ENCODE measurements around the gene SLC9A9. TPM values are rescaled to one million over a fixed set of nuclear protein-coding genes. Genes with fewer than 3 reads are reported as not detected.

Gene SLC9A9
- polyA plus RNA-seq, 3 donors, result 5.8 to 6.8 (median 6.4) TPM

- DNase-seq (ENCODE audit: low read depth in 3 of 3, low spot score in 2 of 3), result no peak
Observed at GRCh38 chr3:143573610-143574303, 274.5 kb downstream of the SLC9A9 start.

- DNase-seq (ENCODE audit: low read depth in 3 of 3, low spot score in 2 of 3), result no peak
Observed at GRCh38 chr3:143571548-143571947, 276.7 kb downstream of the SLC9A9 start.

- no peak for DNase-seq (ENCODE audit: low read depth in 3 of 3, low spot score in 2 of 3)
Observed at GRCh38 chr3:143567823-143568222, 280.4 kb downstream of the SLC9A9 start.

- DNase-seq (ENCODE audit: low read depth in 3 of 3, low spot score in 2 of 3), result no peak
Observed at GRCh38 chr3:143565951-143566350, 282.3 kb downstream of the SLC9A9 start.

- DNase-seq (ENCODE audit: low read depth in 3 of 3, low spot score in 2 of 3), result no peak
Observed at GRCh38 chr3:143563786-143564185, 284.5 kb downstream of the SLC9A9 start.

- DNase-seq (ENCODE audit: low read depth in 3 of 3, low spot score in 2 of 3), result no peak
Observed at GRCh38 chr3:143562789-143563188, 285.5 kb downstream of the SLC9A9 start.

GRCh38 chr3:143559296-143559695 is 289.0 kb downstream of the SLC9A9 start:
- no peak for DNase-seq (ENCODE audit: low read depth in 3 of 3, low spot score in 2 of 3)

GRCh38 chr3:143552851-143553250 is 295.4 kb downstream of the SLC9A9 start:
- DNase-seq (ENCODE audit: low read depth in 3 of 3, low spot score in 2 of 3), result no peak

- no peak for DNase-seq (ENCODE audit: low read depth in 3 of 3, low spot score in 2 of 3)
Observed at GRCh38 chr3:143551761-143552160, 296.5 kb downstream of the SLC9A9 start.

- no peak for DNase-seq (ENCODE audit: low read depth in 3 of 3, low spot score in 2 of 3)
Observed at GRCh38 chr3:143548861-143549497, 299.3 kb downstream of the SLC9A9 start.

- DNase-seq (ENCODE audit: low read depth in 3 of 3, low spot score in 2 of 3), result no peak
Observed at GRCh38 chr3:143548393-143548792, 299.9 kb downstream of the SLC9A9 start.

GRCh38 chr3:143538577-143538981 is 309.7 kb downstream of the SLC9A9 start:
- no peak for DNase-seq (ENCODE audit: low read depth in 3 of 3, low spot score in 2 of 3)

- DNase-seq (ENCODE audit: low read depth in 3 of 3, low spot score in 2 of 3), result no peak
Observed at GRCh38 chr3:143538061-143538460, 310.2 kb downstream of the SLC9A9 start.

GRCh38 chr3:143536817-143537535 is 311.3 kb downstream of the SLC9A9 start:
- DNase-seq (ENCODE audit: low read depth in 3 of 3, low spot score in 2 of 3), result no peak

- no peak for DNase-seq (ENCODE audit: low read depth in 3 of 3, low spot score in 2 of 3)
Observed at GRCh38 chr3:143535994-143536784, 312.1 kb downstream of the SLC9A9 start.

- DNase-seq (ENCODE audit: low read depth in 3 of 3, low spot score in 2 of 3), result no peak
Observed at GRCh38 chr3:143533391-143533790, 314.9 kb downstream of the SLC9A9 start.

- no peak for DNase-seq (ENCODE audit: low read depth in 3 of 3, low spot score in 2 of 3)
Observed at GRCh38 chr3:143532091-143532490, 316.2 kb downstream of the SLC9A9 start.

- DNase-seq (ENCODE audit: low read depth in 3 of 3, low spot score in 2 of 3), result no peak
Observed at GRCh38 chr3:143531101-143531500, 317.2 kb downstream of the SLC9A9 start.

- DNase-seq (ENCODE audit: low read depth in 3 of 3, low spot score in 2 of 3), result no peak
Observed at GRCh38 chr3:143529798-143530197, 318.5 kb downstream of the SLC9A9 start.

- DNase-seq (ENCODE audit: low read depth in 3 of 3, low spot score in 2 of 3), result no peak
Observed at GRCh38 chr3:143529018-143529478, 319.2 kb downstream of the SLC9A9 start.

GRCh38 chr3:143526011-143526545 is 322.2 kb downstream of the SLC9A9 start:
- no peak for DNase-seq (ENCODE audit: low read depth in 3 of 3, low spot score in 2 of 3)
